HPDE6-E6E7 (cell line): ENCODE data around the gene AMACR.
"Not testable (repeated sequence)": the region's sequence is repeated elsewhere in the genome, so short reads cannot be mapped to it uniquely, and the experiment has no call there.

Experiments used
- DNase-seq: peaks from one replicate; pipeline ENCODE4 v3.0.0; 2011; ENCODE audit warnings: missing footprints; ENCODE audit errors: extremely low spot score

Gene AMACR

GRCh38 chr5:33968211-33969005 is 39.4 kb downstream of the AMACR start:
- no peak for DNase-seq

GRCh38 chr5:33966805-33967204 is 41.0 kb downstream of the AMACR start:
- DNase-seq, result no peak

- no peak for DNase-seq
Observed at GRCh38 chr5:33964132-33964700, 43.6 kb downstream of the AMACR start.

GRCh38 chr5:33958176-33958575 is 49.7 kb downstream of the AMACR start:
- no peak for DNase-seq

GRCh38 chr5:33957577-33958150 is 50.2 kb downstream of the AMACR start:
- no peak for DNase-seq

GRCh38 chr5:33952175-33952574 is 55.7 kb downstream of the AMACR start:
- DNase-seq, result not testable (repeated sequence)

- no peak for DNase-seq
Observed at GRCh38 chr5:33944543-33945132, 63.2 kb downstream of the AMACR start.

GRCh38 chr5:33941090-33941489 is 66.8 kb downstream of the AMACR start:
- DNase-seq, result no peak

GRCh38 chr5:33939556-33940262 is 68.1 kb downstream of the AMACR start:
- DNase-seq, result no peak

GRCh38 chr5:33938881-33939280 is 69.0 kb downstream of the AMACR start:
- DNase-seq, result no peak

GRCh38 chr5:33938507-33938796 is 69.4 kb downstream of the AMACR start:
- no peak for DNase-seq

GRCh38 chr5:33937707-33938506 is 69.9 kb downstream of the AMACR start:
- DNase-seq, result no peak

- DNase-seq, result no peak
Observed at GRCh38 chr5:33937017-33937706, 70.7 kb downstream of the AMACR start.

- DNase-seq, result no peak
Observed at GRCh38 chr5:33936381-33937016, 71.4 kb downstream of the AMACR start, which contains the start of gene RXFP3. TSS of gene RXFP3 (plus strand) at chr5:33936386. CDS start at chr5:33936741, 355 bp downstream.
